ENCODE data around the gene GAPVD1. TPM values are rescaled to one million over a fixed set of nuclear protein-coding genes. Genes with fewer than 3 reads are reported as not detected.

GAPVD1 gene
- total RNA-seq, 2 donors from 2014 or later: 82.8 to 105 TPM

- Histone ChIP-seq H3K36me3 (no peaks in the 10 kb centered on the region), H3K4me1 (ENCODE audit: control insufficient read depth in 1 of 2, low read depth in 2 of 2) (no peaks in the 10 kb centered on the region), H3K27me3 (replicated peaks; ENCODE audit: insufficient read depth) (no peaks in the 10 kb centered on the region), H3K27ac (no peak overlapping the region), H3K9me3 (no peaks in the 10 kb centered on the region), H3K4me3 (no peak overlapping the region)
- DNase-seq (ENCODE audit: low spot score) (no peak), ATAC-seq (ENCODE audit: insufficient number of reproducible peaks, low FRiP score, low read depth) (no peak)
- TF ChIP-seq CTCF (IDR thresholded peaks at IDR 0.05): no peak
Measured at GRCh38 chr9:125391704-125392103, 130.1 kb downstream of the GAPVD1 start.

GRCh38 chr9:125393426-125393825 lies 131.8 kb downstream of the GAPVD1 start:
- Histone ChIP-seq H3K9me3 (no peaks in the 10 kb centered on the region), H3K27me3 (replicated peaks; ENCODE audit: insufficient read depth) (no peaks in the 10 kb centered on the region), H3K4me3 (no peak overlapping the region), H3K36me3 (no peaks in the 10 kb centered on the region), H3K4me1 (ENCODE audit: control insufficient read depth in 1 of 2, low read depth in 2 of 2) (no peaks in the 10 kb centered on the region), H3K27ac (no peak overlapping the region)
- no peak for TF ChIP-seq CTCF (IDR thresholded peaks at IDR 0.05)
- DNase-seq (ENCODE audit: low spot score) (no peak), ATAC-seq (ENCODE audit: insufficient number of reproducible peaks, low FRiP score, low read depth) (no peak)

GRCh38 chr9:125396799-125397198 lies 135.2 kb downstream of the GAPVD1 start:
- no peak for ATAC-seq (ENCODE audit: insufficient number of reproducible peaks, low FRiP score, low read depth)
- H3K9me3 ChIP-seq: no peaks in the 10 kb centered on the region
- no peak overlapping the region for H3K4me3 ChIP-seq
- H3K36me3 ChIP-seq: no peaks in the 10 kb centered on the region
- H3K4me1 ChIP-seq (ENCODE audit: control insufficient read depth in 1 of 2, low read depth in 2 of 2): no peaks in the 10 kb centered on the region
- DNase-seq (ENCODE audit: low spot score): no peak
- no peaks in the 10 kb centered on the region for H3K27me3 ChIP-seq (replicated peaks; ENCODE audit: insufficient read depth)
- no peak overlapping the region for H3K27ac ChIP-seq
- TF ChIP-seq CTCF (IDR thresholded peaks at IDR 0.05): no peak

GRCh38 chr9:125397736-125398135 lies 136.1 kb downstream of the GAPVD1 start:
- H3K4me3 ChIP-seq: no peak overlapping the region
- TF ChIP-seq CTCF (IDR thresholded peaks at IDR 0.05): no peak
- no peaks in the 10 kb centered on the region for H3K9me3 ChIP-seq
- H3K27ac ChIP-seq: no peak overlapping the region
- no peak for ATAC-seq (ENCODE audit: insufficient number of reproducible peaks, low FRiP score, low read depth)
- H3K27me3 ChIP-seq (replicated peaks; ENCODE audit: insufficient read depth): no peaks in the 10 kb centered on the region
- DNase-seq (ENCODE audit: low spot score): no peak
- no peaks in the 10 kb centered on the region for H3K36me3 ChIP-seq
- no peaks in the 10 kb centered on the region for H3K4me1 ChIP-seq (ENCODE audit: control insufficient read depth in 1 of 2, low read depth in 2 of 2)

- Histone ChIP-seq H3K4me1 (ENCODE audit: control insufficient read depth in 1 of 2, low read depth in 2 of 2) (no peaks in the 10 kb centered on the region), H3K27me3 (replicated peaks; ENCODE audit: insufficient read depth) (no peaks in the 10 kb centered on the region), H3K9me3 (no peaks in the 10 kb centered on the region), H3K27ac (no peak overlapping the region), H3K36me3 (no peaks in the 10 kb centered on the region), H3K4me3 (no peak overlapping the region)
- DNase-seq (ENCODE audit: low spot score) (no peak), ATAC-seq (ENCODE audit: insufficient number of reproducible peaks, low FRiP score, low read depth) (no peak)
- no peak for TF ChIP-seq CTCF (IDR thresholded peaks at IDR 0.05)
Measured at GRCh38 chr9:125398243-125398642, 136.6 kb downstream of the GAPVD1 start.
